OCI-LY3 (cell line): ENCODE results near the gene TMEM125.

ENCODE experiments used
- H2AFZ ChIP-seq: fragments of 200-600, 300-600 bp; shearing (Covaris generic); 2 replicates; pipeline ENCODE4 v1.6.0; 2014; ENCODE audit warnings: antibody characterized with exemption, low read depth, low read length
- H3K27ac ChIP-seq: fragments of 200-600, 300-600 bp; sonication (generic); 2 replicates; pipeline ENCODE4 v1.5.1; 2014; ENCODE audit warnings: mild to moderate bottlenecking, low read length, moderate library complexity, mixed read lengths
- H3K27me3 ChIP-seq: fragments of 200-600, 300-600 bp; sonication (generic); 2 replicates; pipeline ENCODE4 v1.6.1; 2014; ENCODE audit warnings: low read depth, low read length, mixed read lengths
- H3K36me3 ChIP-seq: fragments of 200-600, 300-600 bp; sonication (generic); replicated peaks from 2 replicates; pipeline ENCODE3; 2014; ENCODE audit warnings: low read depth, low read length, mixed read lengths
- H3K4me1 ChIP-seq: fragments of 300-600, 200-600 bp; sonication (generic); 2 replicates; pipeline ENCODE4 v1.6.1; 2014; ENCODE audit warnings: low read length, mixed read lengths
- H3K4me2 ChIP-seq: fragments of 200-600, 300-600 bp; sonication (generic); 2 replicates; pipeline ENCODE4 v1.6.1; 2014; ENCODE audit warnings: low read length, mixed read lengths
- H3K4me3 ChIP-seq: fragments of 300-600, 200-600 bp; sonication (generic); 2 replicates; pipeline ENCODE4 v1.5.1; 2014; ENCODE audit warnings: antibody characterized with exemption, mild to moderate bottlenecking, low read length, moderate library complexity
- H3K79me2 ChIP-seq: fragments of 300-600, 200-600 bp; shearing (Covaris generic); 2 replicates; pipeline ENCODE4 v1.6.1; 2014; ENCODE audit warnings: mild to moderate bottlenecking, low read length, mixed read lengths
- H3K9ac ChIP-seq: fragments of 300-600, 200-600 bp; shearing (Covaris generic); 2 replicates; pipeline ENCODE4 v1.6.0; 2014; ENCODE audit warnings: mild to moderate bottlenecking, low read length, moderate library complexity
- H3K9me3 ChIP-seq: fragments of 200-600, 300-600 bp; shearing (Covaris generic); 2 replicates; pipeline ENCODE4 v1.6.1; 2014; ENCODE audit warnings: low read length, mixed read lengths; ENCODE audit not compliant: insufficient read depth
- H4K20me1 ChIP-seq: fragments of 200-600, 300-600 bp; sonication (generic); 2 replicates; pipeline ENCODE4 v1.6.1; 2016; ENCODE audit warnings: low read length, mixed read lengths; ENCODE audit not compliant: insufficient read depth
- EZH2phosphoT487 ChIP-seq: fragments of 200-600 bp; shearing (Covaris generic); IDR thresholded peaks from 2 replicates; pipeline ENCODE4 v1.6.1; 2018; ENCODE audit warnings: antibody characterized with exemption, mixed run types, low read depth
- TF ChIP-seq, protein P1 (sequence below): fragments of 200-600, 300-600 bp; sonication (generic); IDR thresholded peaks from 2 replicates; pipeline ENCODE4 v1.5.1; 2014; ENCODE audit warnings: antibody characterized with exemption, low read length, low read depth

TMEM125 gene

DNA sequence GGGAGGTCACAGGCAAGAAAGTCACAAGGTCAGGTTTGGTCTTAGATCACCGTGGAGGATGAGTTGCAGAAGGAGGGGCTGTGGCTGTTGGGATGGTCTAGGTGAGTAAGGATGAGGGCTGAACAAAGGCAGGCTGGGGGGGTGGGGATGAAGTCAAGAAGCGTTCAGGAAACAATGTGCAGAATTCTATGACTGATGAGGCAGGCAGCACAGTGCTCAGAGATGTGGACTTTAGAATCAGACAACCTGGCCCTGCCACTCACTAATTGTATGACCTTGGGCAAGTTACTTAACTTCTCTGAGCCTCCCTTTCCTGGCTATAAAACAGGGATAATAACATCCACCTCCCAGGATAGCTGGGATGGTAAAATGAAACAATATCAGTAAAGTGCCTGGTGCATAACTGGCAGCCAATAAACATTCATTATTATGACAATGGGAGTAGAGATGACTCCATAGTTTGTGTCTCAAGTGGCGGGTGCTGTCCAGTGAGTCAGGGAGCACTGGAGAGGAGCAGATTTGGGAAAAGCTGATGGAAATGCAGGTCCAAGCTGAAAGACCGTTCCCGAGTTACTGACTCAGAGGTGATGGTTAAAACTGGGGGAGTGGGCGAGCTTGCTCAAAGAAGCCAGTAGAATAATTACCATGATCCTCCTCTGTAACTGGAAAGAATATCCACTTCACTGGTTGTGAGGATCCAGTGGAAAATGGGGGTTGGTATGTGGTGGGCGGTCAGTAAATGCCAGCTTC lies 33.1 kb downstream of the TMEM125 start:
- Histone ChIP-seq H2AFZ (no peak overlapping the region), H3K4me1 (no peaks in the 10 kb centered on the region), H4K20me1 (no peaks in the 10 kb centered on the region), H3K79me2 (no peaks in the 10 kb centered on the region), H3K4me3 (no peak overlapping the region), H3K9me3 (no peaks in the 10 kb centered on the region), H3K27me3 (peaks cover 6% of the 10 kb centered on the region; the same call in 1 of the 2 replicates), H3K9ac (no peak overlapping the region), H3K27ac (no peak overlapping the region), H3K4me2 (no peak overlapping the region), H3K36me3 (no peaks in the 10 kb centered on the region)
- TF ChIP-seq, protein P1, sequence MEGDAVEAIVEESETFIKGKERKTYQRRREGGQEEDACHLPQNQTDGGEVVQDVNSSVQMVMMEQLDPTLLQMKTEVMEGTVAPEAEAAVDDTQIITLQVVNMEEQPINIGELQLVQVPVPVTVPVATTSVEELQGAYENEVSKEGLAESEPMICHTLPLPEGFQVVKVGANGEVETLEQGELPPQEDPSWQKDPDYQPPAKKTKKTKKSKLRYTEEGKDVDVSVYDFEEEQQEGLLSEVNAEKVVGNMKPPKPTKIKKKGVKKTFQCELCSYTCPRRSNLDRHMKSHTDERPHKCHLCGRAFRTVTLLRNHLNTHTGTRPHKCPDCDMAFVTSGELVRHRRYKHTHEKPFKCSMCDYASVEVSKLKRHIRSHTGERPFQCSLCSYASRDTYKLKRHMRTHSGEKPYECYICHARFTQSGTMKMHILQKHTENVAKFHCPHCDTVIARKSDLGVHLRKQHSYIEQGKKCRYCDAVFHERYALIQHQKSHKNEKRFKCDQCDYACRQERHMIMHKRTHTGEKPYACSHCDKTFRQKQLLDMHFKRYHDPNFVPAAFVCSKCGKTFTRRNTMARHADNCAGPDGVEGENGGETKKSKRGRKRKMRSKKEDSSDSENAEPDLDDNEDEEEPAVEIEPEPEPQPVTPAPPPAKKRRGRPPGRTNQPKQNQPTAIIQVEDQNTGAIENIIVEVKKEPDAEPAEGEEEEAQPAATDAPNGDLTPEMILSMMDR = no peak

DNA sequence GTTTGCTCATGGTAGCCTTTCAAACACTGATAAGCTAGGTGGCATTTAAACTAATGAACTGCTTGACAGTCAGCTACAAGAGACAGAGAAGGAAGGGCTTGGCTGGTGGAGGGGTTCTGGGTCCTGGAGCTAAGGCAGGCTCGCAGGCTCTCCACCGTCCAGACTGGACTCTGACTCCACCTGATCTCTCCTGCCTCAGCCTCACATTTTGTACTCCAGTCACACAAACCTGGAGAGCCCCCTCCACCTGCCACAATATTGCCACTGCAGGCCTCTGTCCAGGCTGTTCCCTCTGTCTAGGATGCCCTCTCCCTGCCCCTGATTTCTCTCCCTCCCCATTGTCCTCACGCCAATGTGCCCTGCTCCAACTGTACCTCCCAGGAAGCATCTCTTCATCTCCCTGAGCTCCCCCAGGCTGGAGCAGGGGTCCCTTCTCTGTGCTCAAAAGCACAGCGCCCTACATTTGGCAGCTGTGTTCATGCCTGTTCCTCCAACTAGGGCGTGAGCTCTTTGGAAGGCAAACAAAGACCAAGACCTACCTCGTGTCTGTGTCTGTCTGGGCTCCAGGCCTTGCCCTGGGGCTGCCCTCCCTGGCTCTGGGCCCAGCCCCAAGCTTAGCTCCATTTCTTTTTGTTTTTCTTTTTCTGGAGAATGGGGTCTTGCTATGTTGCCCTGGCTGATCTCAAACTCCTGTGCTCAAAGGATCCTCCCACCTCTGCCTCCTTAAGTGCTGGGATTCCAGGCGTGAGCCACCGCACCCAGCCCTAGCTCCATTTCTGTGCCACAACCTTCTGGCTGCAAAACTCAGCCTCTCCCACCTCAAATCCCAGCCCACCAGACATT lies 33.9 kb downstream of the TMEM125 start:
- H3K4me2 ChIP-seq = no peak overlapping the region
- no peak overlapping the region for H2AFZ ChIP-seq
- H3K4me3 ChIP-seq = no peak overlapping the region

GRCh38 chr1:43304314-43304681 lies 34.5 kb downstream of the TMEM125 start:
- no peak overlapping the region for H3K9ac ChIP-seq
- H3K27me3 ChIP-seq = peaks cover 6% of the 10 kb centered on the region; the same call in 1 of the 2 replicates

More for the DNA sequence above, 33.9 kb downstream of the TMEM125 start:
- Histone ChIP-seq H3K9ac (no peak overlapping the region), H3K27me3 (peaks cover 6% of the 10 kb centered on the region; the same call in 1 of the 2 replicates), H3K9me3 (no peaks in the 10 kb centered on the region), H3K27ac (no peak overlapping the region), H3K79me2 (no peaks in the 10 kb centered on the region), H3K36me3 (no peaks in the 10 kb centered on the region), H3K4me1 (no peaks in the 10 kb centered on the region), H4K20me1 (no peaks in the 10 kb centered on the region)
- TF ChIP-seq EZH2phosphoT487 = no peak
- TF ChIP-seq, protein P1 = no peak

More at GRCh38 chr1:43304314-43304681, 34.5 kb downstream of the TMEM125 start:
- no peaks in the 10 kb centered on the region for H4K20me1 ChIP-seq
- H3K9me3 ChIP-seq = no peaks in the 10 kb centered on the region
- no peaks in the 10 kb centered on the region for H3K36me3 ChIP-seq
- H3K4me2 ChIP-seq = no peak overlapping the region
- H2AFZ ChIP-seq = no peak overlapping the region
- H3K4me1 ChIP-seq = no peaks in the 10 kb centered on the region
- TF ChIP-seq, protein P1 = no peak
- TF ChIP-seq EZH2phosphoT487 = no peak
- no peak overlapping the region for H3K27ac ChIP-seq
- H3K79me2 ChIP-seq = no peaks in the 10 kb centered on the region
- no peak overlapping the region for H3K4me3 ChIP-seq
